ENCODE data around the gene NTPCR.
A peak's percentile ranks its signal among the peaks of the same experiment; 100 is the strongest.

The NTPCR gene

DNA sequence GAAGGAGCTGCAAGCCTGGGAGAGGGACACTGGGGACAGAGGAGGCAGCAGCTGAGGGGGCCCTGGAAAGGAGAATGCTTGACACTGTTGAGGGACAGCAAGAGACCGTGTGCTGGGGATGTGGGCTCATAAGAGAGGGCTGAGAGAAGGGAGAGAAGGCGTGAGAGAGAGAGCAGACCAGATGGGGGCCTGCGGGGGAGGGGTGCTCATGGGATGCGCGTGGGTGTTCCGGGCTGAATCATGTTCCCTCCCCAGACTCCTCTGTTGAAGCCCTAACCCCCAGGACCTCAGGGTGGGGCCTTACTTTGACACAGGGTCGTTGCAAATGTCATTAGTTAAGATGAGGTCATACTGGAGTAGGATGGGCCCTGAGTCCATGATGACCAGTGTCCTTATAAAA, 40.8 kb downstream of the NTPCR start:
- Histone ChIP-seq H3K27me3 (ENCODE audit: insufficient read depth, low read length, poor library complexity) (no peaks in the 10 kb centered on the region), H3K27ac (ENCODE audit: low read length) (peak overlapping the region; percentile 48; the same call in 1 of the 2 replicates), H3K79me2 (ENCODE audit: insufficient read depth, low read length) (no peaks in the 10 kb centered on the region), H4K20me1 (ENCODE audit: insufficient read depth, low read length) (no peaks in the 10 kb centered on the region), H3K9ac (ENCODE audit: low read depth, low read length) (no peak overlapping the region), H2AFZ (ENCODE audit: low read depth, low read length) (no peak overlapping the region), H3K4me1 (ENCODE audit: insufficient read depth, low read length) (peaks cover 7% of the 10 kb centered on the region), H3K4me3 (ENCODE audit: low read depth in 1 of 2, low read length in 2 of 2) (no peak overlapping the region), H3K36me3 (ENCODE audit: insufficient read depth, low read length) (peaks cover 9% of the 10 kb centered on the region), H3K9me3 (ENCODE audit: insufficient read depth, low read length, severe bottlenecking) (peaks cover 13% of the 10 kb centered on the region), H3K4me2 (ENCODE audit: insufficient read depth, low read length) (no peak overlapping the region)
- TF ChIP-seq EZH2 (IDR thresholded peaks at IDR 0.05; ENCODE audit: borderline replicate concordance, low read depth, low read length, severe bottlenecking), result no peak
- TF ChIP-seq, protein P1, sequence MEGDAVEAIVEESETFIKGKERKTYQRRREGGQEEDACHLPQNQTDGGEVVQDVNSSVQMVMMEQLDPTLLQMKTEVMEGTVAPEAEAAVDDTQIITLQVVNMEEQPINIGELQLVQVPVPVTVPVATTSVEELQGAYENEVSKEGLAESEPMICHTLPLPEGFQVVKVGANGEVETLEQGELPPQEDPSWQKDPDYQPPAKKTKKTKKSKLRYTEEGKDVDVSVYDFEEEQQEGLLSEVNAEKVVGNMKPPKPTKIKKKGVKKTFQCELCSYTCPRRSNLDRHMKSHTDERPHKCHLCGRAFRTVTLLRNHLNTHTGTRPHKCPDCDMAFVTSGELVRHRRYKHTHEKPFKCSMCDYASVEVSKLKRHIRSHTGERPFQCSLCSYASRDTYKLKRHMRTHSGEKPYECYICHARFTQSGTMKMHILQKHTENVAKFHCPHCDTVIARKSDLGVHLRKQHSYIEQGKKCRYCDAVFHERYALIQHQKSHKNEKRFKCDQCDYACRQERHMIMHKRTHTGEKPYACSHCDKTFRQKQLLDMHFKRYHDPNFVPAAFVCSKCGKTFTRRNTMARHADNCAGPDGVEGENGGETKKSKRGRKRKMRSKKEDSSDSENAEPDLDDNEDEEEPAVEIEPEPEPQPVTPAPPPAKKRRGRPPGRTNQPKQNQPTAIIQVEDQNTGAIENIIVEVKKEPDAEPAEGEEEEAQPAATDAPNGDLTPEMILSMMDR (IDR thresholded peaks at IDR 0.05; ENCODE audit: borderline replicate concordance, extremely low read depth, low read length, poor library complexity, severe bottlenecking), result no peak
- ATAC-seq (ENCODE audit: insufficient read depth, low read depth), result peak; percentile 16; the same call in 1 of the 3 replicates
- peak; percentile 19 for DNase-seq

DNA sequence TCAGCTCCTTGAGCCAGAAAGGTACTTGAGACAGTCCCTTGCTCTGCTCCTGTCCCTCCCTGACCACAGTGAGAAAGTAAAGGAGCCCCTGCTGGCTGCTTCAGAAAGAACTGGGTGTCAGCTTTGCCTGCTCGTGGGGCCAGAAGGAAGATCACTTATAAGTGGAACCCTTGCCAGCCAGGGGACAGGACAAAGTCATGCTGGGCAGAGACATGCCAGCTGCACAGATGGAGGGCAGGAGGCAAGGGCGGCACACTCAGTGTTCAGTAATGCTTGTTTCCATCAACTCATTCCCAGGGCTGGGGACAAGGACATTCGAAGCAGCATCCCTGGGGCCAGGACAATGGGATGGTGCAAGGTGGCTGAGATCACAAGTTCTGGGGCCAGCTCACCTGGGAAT, 41.8 kb downstream of the NTPCR start:
- H3K36me3 ChIP-seq (ENCODE audit: insufficient read depth, low read length), result peaks cover 9% of the 10 kb centered on the region
- H3K4me2 ChIP-seq (ENCODE audit: insufficient read depth, low read length), result no peak overlapping the region
- H3K79me2 ChIP-seq (ENCODE audit: insufficient read depth, low read length), result no peaks in the 10 kb centered on the region
- no peak for TF ChIP-seq EZH2 (IDR thresholded peaks at IDR 0.05; ENCODE audit: borderline replicate concordance, low read depth, low read length, severe bottlenecking)
- TF ChIP-seq, protein P1 (IDR thresholded peaks at IDR 0.05; ENCODE audit: borderline replicate concordance, extremely low read depth, low read length, poor library complexity, severe bottlenecking), result no peak
- peaks cover 13% of the 10 kb centered on the region for H3K9me3 ChIP-seq (ENCODE audit: insufficient read depth, low read length, severe bottlenecking)
- H4K20me1 ChIP-seq (ENCODE audit: insufficient read depth, low read length), result no peaks in the 10 kb centered on the region
- DNase-seq, result no peak
- H3K27ac ChIP-seq (ENCODE audit: low read length), result no peak overlapping the region
- H3K4me1 ChIP-seq (ENCODE audit: insufficient read depth, low read length), result peaks cover 7% of the 10 kb centered on the region
- no peak overlapping the region for H3K4me3 ChIP-seq (ENCODE audit: low read depth in 1 of 2, low read length in 2 of 2)
- no peak for ATAC-seq (ENCODE audit: insufficient read depth, low read depth)
- H3K9ac ChIP-seq (ENCODE audit: low read depth, low read length), result no peak overlapping the region
- H3K27me3 ChIP-seq (ENCODE audit: insufficient read depth, low read length, poor library complexity), result no peaks in the 10 kb centered on the region
- H2AFZ ChIP-seq (ENCODE audit: low read depth, low read length), result no peak overlapping the region

DNA sequence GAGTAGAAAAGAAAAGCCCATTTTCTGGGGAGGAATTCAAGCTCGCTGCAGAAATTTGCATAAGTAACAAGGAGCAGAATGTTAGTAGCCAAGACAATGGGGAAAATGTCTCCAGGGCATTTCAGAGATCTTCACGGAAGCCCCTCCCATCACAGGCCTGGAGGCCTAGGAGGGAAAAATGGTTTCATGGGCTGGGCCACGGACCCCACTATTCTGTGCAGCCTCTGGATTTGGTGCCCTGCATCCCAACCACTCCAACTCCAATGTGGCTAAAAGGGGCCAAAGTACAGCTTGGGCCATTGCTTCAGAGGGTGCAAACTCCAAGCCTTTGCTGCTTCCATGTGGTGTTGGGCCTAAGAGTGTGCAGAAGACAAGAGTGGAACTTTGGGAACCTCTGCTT, 43.1 kb downstream of the NTPCR start:
- H3K27ac ChIP-seq (ENCODE audit: low read length), result no peak overlapping the region
- peaks cover 13% of the 10 kb centered on the region for H3K9me3 ChIP-seq (ENCODE audit: insufficient read depth, low read length, severe bottlenecking)
- H3K9ac ChIP-seq (ENCODE audit: low read depth, low read length), result no peak overlapping the region
- DNase-seq, result no peak
- H3K4me2 ChIP-seq (ENCODE audit: insufficient read depth, low read length), result no peak overlapping the region
- H3K36me3 ChIP-seq (ENCODE audit: insufficient read depth, low read length), result peaks cover 18% of the 10 kb centered on the region
- H3K79me2 ChIP-seq (ENCODE audit: insufficient read depth, low read length), result no peaks in the 10 kb centered on the region
- no peaks in the 10 kb centered on the region for H3K27me3 ChIP-seq (ENCODE audit: insufficient read depth, low read length, poor library complexity)
- ATAC-seq (ENCODE audit: insufficient read depth, low read depth), result no peak
- H4K20me1 ChIP-seq (ENCODE audit: insufficient read depth, low read length), result no peaks in the 10 kb centered on the region
- no peak overlapping the region for H2AFZ ChIP-seq (ENCODE audit: low read depth, low read length)
- peaks cover 7% of the 10 kb centered on the region for H3K4me1 ChIP-seq (ENCODE audit: insufficient read depth, low read length)
- TF ChIP-seq EZH2 (IDR thresholded peaks at IDR 0.05; ENCODE audit: borderline replicate concordance, low read depth, low read length, severe bottlenecking), result no peak
- TF ChIP-seq, protein P1 (IDR thresholded peaks at IDR 0.05; ENCODE audit: borderline replicate concordance, extremely low read depth, low read length, poor library complexity, severe bottlenecking), result no peak
- no peak overlapping the region for H3K4me3 ChIP-seq (ENCODE audit: low read depth in 1 of 2, low read length in 2 of 2)

DNA sequence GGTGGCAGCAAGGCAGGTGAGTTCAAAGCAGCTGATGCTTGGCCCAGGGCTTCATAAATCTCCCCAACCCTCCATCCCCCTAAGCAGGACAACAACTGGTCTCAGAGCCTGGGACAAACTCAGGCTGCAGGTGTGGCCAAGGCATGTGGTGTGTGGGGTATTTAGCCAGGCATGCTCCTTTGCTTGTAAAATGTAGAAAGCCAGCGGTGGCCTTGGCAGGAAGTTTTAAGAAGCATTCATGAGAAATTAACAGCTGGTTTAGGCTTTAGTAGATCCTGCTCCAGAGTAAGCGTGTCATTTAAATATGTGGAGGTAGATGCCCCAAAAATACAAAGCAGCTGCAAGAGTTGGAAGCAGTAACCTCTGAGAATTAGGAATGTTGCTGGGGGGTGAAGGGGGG, 44.8 kb downstream of the NTPCR start:
- no peak overlapping the region for H3K9ac ChIP-seq (ENCODE audit: low read depth, low read length)
- ATAC-seq (ENCODE audit: insufficient read depth, low read depth) (no peak), DNase-seq (no peak)
- peaks cover 7% of the 10 kb centered on the region for H3K4me1 ChIP-seq (ENCODE audit: insufficient read depth, low read length)
- no peaks in the 10 kb centered on the region for H3K79me2 ChIP-seq (ENCODE audit: insufficient read depth, low read length)
- H4K20me1 ChIP-seq (ENCODE audit: insufficient read depth, low read length), result no peaks in the 10 kb centered on the region
- H2AFZ ChIP-seq (ENCODE audit: low read depth, low read length), result no peak overlapping the region
- H3K4me2 ChIP-seq (ENCODE audit: insufficient read depth, low read length), result no peak overlapping the region
- peaks cover 30% of the 10 kb centered on the region for H3K36me3 ChIP-seq (ENCODE audit: insufficient read depth, low read length)
- no peaks in the 10 kb centered on the region for H3K27me3 ChIP-seq (ENCODE audit: insufficient read depth, low read length, poor library complexity)
- no peak overlapping the region for H3K27ac ChIP-seq (ENCODE audit: low read length)
- no peak overlapping the region for H3K4me3 ChIP-seq (ENCODE audit: low read depth in 1 of 2, low read length in 2 of 2)
- no peak for TF ChIP-seq EZH2 (IDR thresholded peaks at IDR 0.05; ENCODE audit: borderline replicate concordance, low read depth, low read length, severe bottlenecking)
- TF ChIP-seq, protein P1 (IDR thresholded peaks at IDR 0.05; ENCODE audit: borderline replicate concordance, extremely low read depth, low read length, poor library complexity, severe bottlenecking), result no peak
- H3K9me3 ChIP-seq (ENCODE audit: insufficient read depth, low read length, severe bottlenecking), result peaks cover 13% of the 10 kb centered on the region

All from DND-41 (cell line).